ENCODE measurements around the gene ALOXE3. TPM values are rescaled to one million over a fixed set of nuclear protein-coding genes. Genes with fewer than 3 reads are reported as not detected.

ALOXE3 gene
- total RNA-seq, 1 donor from 2014 or later = not detected

DNA sequence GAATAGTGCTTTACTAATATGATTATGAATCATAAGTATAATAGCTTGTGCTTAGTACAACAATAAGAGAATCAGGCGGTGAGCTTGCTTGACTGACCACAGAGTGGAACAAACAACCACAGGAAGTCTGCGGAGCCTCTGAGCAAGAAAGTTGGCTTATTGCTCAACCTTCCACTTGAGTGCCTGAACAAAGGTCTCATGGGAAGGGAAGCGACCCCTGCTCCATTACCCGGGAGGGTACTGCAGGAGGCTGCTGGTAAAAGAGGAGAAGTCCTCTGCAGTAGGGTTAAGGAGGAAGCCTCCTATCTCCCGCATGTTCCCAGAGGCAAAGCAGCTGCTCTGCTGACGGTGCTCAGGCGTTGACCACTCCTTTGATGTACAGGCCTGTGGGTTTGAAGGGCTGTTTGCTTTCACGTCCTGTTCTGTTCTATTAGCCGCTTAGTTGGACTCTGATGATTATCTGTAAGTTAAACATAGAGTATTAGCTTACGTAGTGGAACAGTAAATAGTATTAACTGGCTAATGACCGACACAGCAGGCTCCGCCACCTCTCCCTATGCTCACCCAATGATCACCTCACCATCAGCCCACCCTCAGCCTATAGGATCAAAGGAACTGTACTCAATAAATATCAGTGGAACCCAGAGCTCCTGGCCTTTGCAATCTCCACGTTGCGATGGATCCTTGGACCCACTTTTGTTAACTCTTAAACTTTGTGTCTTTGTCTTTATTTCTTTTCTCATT, 61.9 kb downstream of the ALOXE3 start:
- ATAC-seq = peak; percentile 18
- no peak for DNase-seq (ENCODE audit: low spot score)

DNA sequence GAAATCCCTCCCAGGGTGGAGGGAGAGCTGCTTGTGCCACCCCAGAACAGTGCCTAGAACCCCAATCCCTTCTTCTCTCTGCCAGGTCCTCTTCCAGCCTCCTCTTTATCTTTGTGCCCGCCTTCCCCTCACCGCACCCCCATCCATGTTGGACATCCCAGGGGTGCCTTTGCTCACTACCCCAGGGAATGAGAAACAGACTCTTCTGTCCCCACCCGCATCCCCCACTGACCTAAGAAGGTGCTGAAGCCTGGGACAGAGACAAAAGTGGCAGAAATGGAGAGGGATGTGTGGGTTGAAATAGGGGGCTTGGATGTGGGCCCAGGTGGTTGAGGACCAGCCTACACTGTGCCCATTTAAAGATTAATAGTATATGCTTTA, 62.5 kb downstream of the ALOXE3 start:
- no peak for ATAC-seq
- no peak for DNase-seq (ENCODE audit: low spot score)

GRCh38 chr17:8053600-8053999, 64.7 kb downstream of the ALOXE3 start:
- ATAC-seq = no peak
- no peak for DNase-seq (ENCODE audit: low spot score)

DNA sequence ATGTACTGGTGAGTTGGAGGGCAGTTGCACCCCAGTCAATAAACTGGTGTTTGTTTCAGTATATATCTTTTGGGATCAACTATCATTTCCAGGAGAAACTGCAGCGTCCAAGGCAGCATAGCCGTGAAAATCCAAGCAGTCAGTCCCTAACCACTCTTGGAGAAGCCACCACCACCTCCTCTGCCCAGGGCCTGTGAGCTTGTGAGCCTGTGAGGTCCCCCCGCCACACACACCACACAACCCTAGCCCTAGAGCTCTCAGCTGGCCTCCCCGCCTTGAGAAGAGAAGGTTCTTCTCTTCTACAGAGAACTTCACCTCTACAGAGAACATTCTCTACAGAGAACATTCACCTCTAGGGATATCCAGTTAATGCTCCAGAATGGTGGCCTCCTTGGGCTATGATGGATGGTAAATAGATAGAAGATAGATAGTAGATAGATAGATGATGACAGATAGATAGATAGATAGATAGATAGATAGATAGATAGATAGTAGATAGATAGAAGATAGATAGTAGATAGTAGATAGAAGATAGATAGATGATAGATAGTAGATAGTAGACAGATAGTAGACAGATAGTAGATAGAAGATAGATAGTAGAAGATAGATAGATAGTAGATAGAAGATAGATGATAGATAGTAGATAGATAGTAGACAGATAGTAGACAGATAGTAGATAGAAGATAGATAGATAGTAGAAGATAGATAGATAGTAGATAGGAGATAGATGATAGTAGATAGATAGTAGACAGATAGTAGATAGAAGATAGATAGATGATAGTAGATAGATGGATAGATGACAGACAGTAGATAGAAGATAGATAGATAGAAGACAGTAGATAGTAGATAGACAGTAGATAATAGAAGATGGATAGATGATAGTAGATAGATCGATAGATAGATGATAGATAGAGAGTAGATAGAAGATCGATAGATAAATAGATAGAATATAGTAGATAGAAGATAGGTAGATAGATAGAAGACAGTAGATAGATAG, 65.8 kb downstream of the ALOXE3 start:
- no peak for DNase-seq (ENCODE audit: low spot score)
- ATAC-seq = no peak

- ATAC-seq = peak; percentile 27
- DNase-seq (ENCODE audit: low spot score) = no peak
Measured at GRCh38 chr17:8051831-8052230, 66.5 kb downstream of the ALOXE3 start.

GRCh38 chr17:8048736-8049135, 69.6 kb downstream of the ALOXE3 start:
- DNase-seq (ENCODE audit: low spot score) (no peak), ATAC-seq (no peak)

DNA sequence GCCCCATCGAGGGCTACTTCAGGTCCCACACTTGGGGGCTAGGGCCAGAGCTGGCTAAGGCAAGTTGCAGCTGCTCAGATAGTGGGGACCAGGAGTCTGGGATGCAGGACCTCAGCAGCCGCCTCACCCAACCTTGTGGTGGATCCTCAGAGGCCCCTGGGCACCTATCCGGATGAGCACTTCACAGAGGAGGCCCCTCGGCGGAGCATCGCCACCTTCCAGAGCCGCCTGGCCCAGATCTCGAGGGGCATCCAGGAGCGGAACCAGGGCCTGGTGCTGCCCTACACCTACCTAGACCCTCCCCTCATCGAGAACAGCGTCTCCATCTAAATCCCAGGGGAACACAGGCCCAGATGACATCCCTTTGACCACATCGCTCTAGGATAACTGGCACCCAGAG, 70.1 kb downstream of the ALOXE3 start:
- DNase-seq (ENCODE audit: low spot score) (no peak), ATAC-seq (no peak)

DNA sequence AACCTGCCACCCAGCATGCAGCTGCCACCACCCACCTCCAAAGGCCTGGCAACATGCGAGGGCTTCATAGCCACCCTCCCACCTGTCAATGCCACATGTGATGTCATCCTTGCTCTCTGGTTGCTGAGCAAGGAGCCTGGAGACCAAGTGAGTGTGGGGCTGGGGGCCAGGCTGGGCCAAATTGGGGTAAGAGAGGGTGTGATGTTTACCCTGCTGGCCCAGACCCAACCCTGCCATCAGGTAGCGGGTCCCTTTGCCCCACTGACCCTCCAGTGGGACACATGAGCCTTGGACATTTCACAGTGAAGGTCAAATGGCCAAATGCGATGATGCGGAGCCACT, 70.6 kb downstream of the ALOXE3 start:
- ATAC-seq (no peak), DNase-seq (ENCODE audit: low spot score) (no peak)

GRCh38 chr17:8046929-8047768, 71.2 kb downstream of the ALOXE3 start:
- DNase-seq (ENCODE audit: low spot score) (no peak), ATAC-seq (no peak)

DNA sequence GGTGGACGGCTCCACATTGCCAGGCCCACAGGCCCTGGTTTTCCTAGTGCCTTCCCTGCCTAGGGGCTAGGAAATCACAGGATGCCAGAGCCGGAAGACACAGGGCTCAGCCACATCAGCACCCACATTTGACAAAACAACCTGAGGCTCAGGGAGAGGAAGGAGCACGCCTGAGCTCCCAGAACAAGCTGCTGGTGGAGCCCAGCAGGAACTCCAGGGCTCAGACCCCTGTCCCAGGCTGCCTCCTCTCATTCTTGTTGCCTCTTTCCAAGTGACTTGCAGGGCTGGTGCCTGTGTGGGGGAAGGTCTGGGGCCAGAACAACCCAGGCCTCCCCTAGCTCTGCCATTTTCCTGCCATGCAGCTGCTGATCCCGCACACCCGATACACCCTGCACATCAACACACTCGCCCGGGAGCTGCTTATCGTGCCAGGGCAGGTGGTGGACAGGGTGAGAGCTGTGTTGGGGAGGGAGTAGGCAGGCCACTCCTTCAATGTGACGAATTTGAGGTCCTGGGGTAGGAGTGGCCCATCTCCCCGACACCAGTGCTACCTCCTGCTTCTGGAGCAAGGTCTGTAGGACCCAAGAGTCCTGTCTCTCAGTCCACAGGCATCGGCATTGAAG, 71.9 kb downstream of the ALOXE3 start:
- ATAC-seq (no peak), DNase-seq (ENCODE audit: low spot score) (no peak)

Other genes with a start within 250 kb of the ALOXE3 start
- gene CHD3, start 229.7 kb downstream of the ALOXE3 start, total RNA-seq = 5.7 TPM
- gene RNF227, start 202.2 kb downstream of the ALOXE3 start, total RNA-seq = 0.23 TPM
- 1.3 TPM for gene KCNAB3, start 188.7 kb downstream of the ALOXE3 start, total RNA-seq
- 41.1 TPM for gene TRAPPC1, start 186.6 kb downstream of the ALOXE3 start, total RNA-seq
- 8.9 TPM for gene CNTROB, start 186.3 kb downstream of the ALOXE3 start, total RNA-seq
- gene GUCY2D, start 115.9 kb downstream of the ALOXE3 start, total RNA-seq = 0.05 TPM
- gene ALOX15B, start 79.5 kb downstream of the ALOXE3 start, total RNA-seq = 0.35 TPM
- gene ALOX12B, start 30.8 kb downstream of the ALOXE3 start, total RNA-seq = not detected
- gene HES7, start 5.6 kb upstream of the ALOXE3 start, total RNA-seq = not detected
- 108 TPM for gene PER1, start 33.9 kb upstream of the ALOXE3 start, total RNA-seq
- 18.1 TPM for gene VAMP2, start 44.4 kb upstream of the ALOXE3 start, total RNA-seq
- 3.6 TPM for gene TMEM107, start 57.9 kb upstream of the ALOXE3 start, total RNA-seq
- 4.5 TPM for gene BORCS6, start 71.7 kb upstream of the ALOXE3 start, total RNA-seq
- 0.68 TPM for gene AURKB, start 92.1 kb upstream of the ALOXE3 start, total RNA-seq
- gene CTC1, start 129.5 kb upstream of the ALOXE3 start, total RNA-seq = 18.1 TPM
- gene PFAS, start 130.8 kb upstream of the ALOXE3 start, total RNA-seq = 18.9 TPM
- gene RANGRF, start 170.2 kb upstream of the ALOXE3 start, total RNA-seq = 6.6 TPM
- gene SLC25A35, start 176.9 kb upstream of the ALOXE3 start, total RNA-seq = 2.3 TPM
- 1.9 TPM for gene ARHGEF15, start 191.7 kb upstream of the ALOXE3 start, total RNA-seq
- gene ODF4, start 221.3 kb upstream of the ALOXE3 start, total RNA-seq = not detected